SK-N-MC (cell line): ENCODE measurements around the gene SHROOM1.

Experiments
- EZH2 ChIP-seq: fragments of 200-600 bp; sonication (generic); IDR thresholded peaks from one replicate; pipeline ENCODE4 v1.6.1; 2017; ENCODE audit warnings: antibody characterized with exemption
- POLR2AphosphoS5 ChIP-seq: IDR thresholded peaks from 2 replicates; pipeline ENCODE4 v1.6.1; 2012; ENCODE audit warnings: mild to moderate bottlenecking, low read depth, low read length, borderline replicate concordance

- TF ChIP-seq EZH2 (no peak), POLR2AphosphoS5 (no peak)
Measured at GRCh38 chr5:132813599-132814502, 16.6 kb downstream of the SHROOM1 start.
